KG1 (cell line): ENCODE measurements around the gene IWS1.

ENCODE experiments used
- DNase-seq: peaks from one replicate; lab custom pipeline; 2025; lab: John Stamatoyannopoulos, UW

The IWS1 gene

DNA sequence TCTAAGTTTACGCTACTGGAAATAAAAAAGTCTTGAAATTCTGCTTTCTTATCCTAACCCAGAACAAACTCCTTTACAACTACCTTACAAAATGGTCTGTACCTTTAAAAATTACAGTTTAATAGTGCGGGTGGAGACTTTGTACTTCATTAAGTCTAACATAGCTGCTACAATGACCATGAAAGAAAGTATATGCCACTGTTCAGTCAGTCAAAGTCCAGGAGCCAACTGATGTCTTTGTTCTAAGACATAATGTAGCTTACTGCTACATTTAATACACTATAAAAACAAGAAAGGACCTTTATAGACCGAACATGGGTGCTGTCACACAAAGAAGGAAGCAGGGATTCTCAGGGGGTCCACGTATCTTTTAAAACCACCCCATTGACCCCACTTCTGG, 36.0 kb downstream of the IWS1 start:
- no peak for DNase-seq

DNA sequence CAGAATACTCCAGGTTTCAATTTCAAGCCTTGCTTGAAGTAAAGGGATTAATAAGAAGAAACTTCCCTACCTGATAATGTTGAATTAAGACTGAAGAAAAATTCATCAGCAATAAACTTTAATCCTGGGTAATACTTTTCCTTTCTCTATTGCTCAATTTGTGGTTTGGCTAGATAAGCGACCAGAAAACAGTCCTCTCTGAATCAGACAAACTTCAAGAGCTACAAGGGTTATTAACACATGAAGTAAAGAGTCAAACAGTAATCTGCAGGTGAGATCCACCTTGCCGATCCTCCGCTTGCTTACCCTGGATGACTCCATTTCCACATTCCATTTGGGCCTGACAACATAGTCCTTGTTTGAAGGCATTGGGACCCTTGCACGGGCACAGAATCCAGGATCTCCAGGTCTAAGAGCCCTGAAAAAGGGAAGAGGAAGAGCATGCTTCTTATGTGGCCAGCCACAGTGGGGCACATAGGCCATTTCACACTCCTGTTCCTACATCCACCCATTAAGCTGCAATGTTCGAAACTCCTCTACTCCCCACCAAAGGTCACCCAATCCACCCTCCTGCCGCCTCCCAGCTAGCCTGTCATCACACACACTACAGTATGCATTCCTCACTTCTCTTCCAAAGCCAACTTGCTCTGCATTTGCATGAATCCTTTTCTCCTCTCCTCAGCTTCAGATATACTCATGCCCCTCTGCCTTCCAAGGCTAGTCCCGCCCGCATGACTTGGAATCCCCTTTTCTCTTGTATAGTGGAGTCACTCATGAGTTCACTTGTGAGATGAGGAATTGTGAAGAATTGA, 39.8 kb downstream of the IWS1 start:
- DNase-seq, result peak; percentile 31

DNA sequence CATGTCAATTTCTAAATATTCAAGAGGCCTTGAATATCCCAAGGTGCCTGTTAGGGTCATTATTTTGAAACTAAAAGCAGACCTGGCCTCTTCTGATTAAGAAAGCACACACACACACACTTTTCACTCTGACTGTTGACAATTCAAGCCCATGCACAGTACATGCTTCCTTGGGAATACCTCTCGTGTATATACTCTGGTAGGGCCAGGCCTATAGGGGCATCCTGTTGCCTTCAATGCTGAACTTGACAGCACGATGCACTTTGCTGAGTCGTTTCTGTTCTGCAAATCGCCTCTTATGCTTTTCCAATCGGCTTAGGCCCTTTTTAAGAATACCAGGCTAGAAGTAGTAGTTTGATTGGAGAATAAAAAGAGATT, 40.6 kb downstream of the IWS1 start:
- no peak for DNase-seq

DNA sequence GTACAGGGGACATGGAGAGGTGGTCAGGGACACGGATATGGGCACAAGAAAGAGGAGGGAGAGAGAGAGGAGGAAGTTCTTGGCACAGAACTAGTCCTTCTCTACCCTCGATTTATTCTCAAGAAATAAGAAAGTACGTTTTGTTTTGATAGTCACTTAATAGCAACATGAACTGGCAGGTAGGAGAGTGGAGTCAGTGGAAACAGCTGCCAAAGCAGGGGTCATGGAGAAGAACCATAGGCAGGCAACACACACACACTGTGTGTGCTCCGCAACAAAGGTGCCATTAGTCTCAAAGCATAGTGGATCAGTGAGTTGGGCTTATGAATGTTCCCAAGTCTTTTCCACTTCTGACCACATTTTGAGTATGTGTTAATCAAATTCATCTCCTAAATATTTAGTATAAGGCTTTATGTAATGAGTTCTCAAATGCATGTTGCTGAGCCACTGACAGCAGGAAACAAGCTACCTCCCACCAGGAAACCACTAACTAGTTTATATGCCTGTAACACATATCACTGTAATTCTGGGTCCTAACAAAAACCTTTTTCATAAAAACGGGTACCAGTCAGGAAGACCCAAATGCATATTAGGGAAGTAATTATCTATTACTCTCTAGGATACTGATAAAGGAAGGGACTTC, 41.1 kb downstream of the IWS1 start:
- DNase-seq, result no peak

DNA sequence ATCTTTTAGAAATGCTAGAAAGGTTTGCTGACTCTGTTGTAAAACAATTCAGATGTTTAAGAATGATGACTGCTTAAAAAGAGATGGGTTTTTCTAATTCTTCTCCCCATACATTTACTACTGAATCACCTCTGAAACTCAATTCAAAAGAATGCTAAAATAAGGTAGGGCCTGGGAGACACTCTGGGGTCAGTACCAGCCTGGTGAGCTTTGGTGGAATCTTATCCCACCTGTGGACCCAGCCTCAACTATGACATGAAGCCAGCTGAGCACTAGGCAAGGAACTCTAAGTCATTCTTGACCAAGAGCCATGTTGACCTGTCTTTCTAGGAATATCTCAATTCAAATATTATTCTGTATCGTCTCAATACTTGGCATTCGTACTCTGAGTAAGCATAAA, 44.3 kb downstream of the IWS1 start:
- no peak for DNase-seq

DNA sequence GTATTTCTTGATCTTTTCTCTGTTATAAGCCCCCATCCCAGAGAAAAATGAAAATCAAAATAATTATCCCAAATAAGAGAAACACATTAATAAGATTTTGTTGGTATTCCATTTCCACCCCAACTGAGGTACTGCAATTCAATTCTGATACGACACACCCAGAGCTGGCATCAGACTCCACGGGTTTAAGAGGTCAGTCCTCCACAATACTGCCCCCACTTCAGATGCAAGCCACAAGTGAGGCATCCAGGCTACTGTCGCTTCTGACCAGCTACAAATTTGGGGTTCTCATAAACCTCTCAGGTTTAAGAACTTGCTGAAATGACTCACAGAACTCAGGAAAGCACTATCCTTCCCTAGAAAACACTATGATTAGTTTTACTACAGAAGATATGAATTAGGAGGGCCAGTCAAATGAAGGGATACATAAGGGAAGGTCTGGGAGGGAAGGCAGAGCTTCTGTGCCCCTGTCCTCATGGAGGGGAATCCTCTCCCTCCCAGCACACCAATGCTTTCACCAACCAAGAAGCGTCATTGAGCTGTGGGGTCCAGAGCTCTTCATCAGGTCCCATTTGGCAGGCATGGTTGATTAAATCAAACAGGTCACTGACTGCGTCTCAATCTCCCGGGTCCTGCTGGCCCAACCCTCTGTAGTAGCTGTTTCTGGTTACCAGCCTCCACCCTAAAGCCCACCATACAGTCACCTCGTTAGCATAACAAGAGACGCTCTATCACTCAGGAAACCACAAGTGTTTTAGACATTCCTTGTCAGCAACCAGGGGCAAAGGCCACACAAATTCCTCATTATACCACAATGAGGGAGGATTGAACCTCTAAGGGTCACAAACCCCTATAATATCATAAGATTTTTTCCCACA, 46.2 kb downstream of the IWS1 start:
- DNase-seq, result no peak

DNA sequence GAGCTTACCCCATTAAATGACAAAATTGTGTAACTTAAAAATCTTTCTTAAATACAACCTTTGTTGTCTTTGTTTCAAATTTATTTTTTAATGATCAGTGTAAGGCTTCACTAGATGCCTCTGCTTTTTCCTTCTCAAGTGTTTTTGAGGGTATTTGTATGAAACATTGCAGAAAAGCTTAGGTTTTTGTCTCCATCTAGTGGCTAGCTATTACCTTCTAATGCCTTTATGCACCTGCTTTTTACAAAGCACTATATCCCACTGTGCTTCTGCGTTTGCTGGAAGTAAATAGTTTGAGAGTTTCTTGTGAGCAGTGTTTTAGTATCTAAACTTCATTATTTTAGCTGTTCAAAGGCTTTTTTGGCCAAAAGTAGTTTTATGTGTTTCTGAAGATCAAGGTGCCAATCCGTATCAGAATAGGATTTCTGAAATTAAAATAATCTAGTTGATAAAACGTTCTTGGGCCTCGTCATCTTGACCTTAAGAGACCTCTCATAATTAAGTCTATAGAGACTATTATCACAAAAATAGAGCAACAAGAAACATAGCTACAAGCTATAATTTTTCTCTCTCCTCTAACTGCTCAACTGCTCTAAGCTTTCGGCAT, 47.0 kb downstream of the IWS1 start:
- DNase-seq, result peak; percentile 11

DNA sequence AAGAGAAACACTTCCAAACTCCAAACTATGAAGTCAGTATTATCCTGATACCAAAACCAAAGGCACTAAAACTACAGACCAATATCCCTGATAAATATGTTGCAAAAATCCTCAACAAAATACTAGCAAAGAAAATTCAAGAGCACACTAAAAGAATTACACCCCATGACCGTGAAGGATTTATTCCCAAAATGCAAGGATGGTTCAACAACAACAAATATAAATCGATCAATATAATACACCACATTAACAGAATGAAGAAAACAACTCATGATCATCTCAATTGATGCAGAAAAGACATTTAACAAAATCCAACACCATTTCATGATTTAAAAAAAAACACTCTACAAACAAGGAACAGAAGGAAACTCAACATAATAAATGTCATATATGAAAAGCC, 50.5 kb downstream of the IWS1 start:
- DNase-seq, result no peak

DNA sequence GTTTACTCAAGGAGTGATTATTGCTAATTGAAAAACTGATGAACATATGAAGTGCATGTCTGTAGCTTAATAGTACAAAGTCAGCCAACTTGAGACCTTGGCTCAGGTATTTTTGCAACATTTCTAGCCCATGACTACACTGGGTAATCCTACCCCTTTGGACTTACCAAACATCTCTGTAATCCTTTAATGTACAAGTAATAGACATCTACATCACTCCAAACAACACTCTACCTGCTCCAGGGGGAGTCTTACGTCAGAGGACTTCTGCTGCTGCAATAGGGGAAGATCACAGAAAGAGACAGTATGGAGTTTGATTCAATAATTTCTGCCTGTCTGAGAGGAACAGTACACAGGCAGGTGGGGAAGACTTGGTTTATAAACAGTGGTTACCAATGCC, 54.0 kb downstream of the IWS1 start:
- no peak for DNase-seq

DNA sequence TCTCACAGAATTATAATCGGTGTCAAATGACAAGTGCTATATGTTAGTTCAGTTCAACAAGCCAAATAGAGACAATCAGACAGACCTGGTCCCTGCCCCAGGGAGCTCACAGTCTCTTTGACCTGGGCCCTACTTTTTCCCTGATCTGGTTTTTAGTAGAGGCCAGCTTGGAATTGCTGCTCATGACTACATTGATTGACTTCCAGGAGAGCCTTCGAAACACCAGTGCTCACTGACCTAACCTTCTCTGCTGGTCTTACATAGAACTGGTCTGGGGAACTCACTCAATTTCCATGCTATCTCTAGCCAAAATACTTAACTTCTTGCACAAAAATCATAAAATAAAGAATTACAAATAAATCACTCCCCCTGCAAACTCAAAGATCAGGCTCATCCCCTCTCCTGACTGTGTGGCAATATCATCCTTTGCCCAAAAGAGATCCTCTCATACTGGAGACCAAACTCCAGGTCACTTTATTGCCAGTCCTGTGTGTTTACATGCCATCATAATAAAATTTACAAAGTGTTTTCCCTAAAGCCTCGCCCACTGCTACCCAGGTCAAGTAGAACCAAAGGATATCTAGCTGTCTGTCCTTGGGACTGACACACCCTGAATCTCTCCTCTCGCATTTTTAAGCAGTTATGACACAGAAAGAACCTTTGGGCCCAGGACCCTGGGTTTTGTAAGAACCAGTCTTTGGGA, 54.9 kb downstream of the IWS1 start:
- no peak for DNase-seq

DNA sequence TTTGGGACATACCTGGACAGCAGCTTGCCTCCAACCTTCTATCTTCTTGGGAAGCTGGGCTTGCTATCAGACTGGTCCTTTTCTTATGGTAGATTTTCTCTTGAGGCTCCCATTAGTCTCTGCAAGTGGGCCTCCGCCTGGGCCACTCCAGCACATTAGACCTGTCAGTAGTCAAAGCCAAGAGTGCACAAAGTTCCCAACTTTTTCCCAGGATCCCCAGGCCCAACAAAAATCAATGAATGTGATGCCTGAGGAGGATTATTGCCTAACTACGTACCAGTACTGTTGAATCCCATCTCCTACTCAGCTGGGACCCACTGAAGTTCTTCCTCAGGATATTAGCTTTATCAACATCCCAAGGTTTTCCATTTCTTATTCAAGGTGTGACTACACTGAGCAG, 56.3 kb downstream of the IWS1 start:
- DNase-seq, result no peak

DNA sequence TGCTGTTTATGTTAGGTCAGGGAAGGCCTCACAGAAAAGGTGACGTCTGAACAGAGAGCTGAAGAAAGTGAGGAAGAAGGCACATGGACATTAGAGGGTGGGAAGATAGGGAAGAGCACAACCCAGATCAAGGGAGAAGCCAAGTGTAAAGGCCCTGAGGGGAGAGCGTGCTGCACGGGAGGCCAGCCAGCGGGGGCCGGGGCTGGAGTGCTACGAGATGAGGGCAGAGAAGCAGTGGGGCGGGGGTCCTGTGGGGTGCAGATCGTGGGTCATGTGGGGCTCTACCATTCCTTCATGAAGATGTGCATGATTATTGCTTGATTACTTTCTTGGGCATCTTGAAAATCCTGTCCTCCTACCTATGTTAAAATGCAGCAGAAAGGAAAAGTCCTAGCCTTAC, 57.2 kb downstream of the IWS1 start:
- no peak for DNase-seq

DNA sequence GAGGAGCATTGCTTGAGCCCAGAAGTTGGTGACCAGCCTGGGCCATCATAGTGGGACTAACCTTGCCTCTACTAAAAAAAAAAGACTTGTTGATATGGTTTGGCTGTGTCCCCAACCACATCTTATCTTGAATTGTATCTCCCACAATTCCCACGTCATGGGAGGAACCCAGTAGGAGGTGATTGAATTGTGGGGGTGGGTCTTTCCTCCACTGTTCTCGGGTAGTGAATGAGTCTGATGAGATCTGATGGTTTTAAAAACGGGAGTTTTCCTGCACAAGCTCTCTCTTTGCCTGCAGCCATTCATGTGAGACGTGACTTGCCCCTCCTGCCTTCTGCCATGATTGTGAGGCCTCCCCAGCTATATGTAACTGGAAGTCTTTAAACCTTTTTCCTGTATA, 61.0 kb downstream of the IWS1 start:
- no peak for DNase-seq

DNA sequence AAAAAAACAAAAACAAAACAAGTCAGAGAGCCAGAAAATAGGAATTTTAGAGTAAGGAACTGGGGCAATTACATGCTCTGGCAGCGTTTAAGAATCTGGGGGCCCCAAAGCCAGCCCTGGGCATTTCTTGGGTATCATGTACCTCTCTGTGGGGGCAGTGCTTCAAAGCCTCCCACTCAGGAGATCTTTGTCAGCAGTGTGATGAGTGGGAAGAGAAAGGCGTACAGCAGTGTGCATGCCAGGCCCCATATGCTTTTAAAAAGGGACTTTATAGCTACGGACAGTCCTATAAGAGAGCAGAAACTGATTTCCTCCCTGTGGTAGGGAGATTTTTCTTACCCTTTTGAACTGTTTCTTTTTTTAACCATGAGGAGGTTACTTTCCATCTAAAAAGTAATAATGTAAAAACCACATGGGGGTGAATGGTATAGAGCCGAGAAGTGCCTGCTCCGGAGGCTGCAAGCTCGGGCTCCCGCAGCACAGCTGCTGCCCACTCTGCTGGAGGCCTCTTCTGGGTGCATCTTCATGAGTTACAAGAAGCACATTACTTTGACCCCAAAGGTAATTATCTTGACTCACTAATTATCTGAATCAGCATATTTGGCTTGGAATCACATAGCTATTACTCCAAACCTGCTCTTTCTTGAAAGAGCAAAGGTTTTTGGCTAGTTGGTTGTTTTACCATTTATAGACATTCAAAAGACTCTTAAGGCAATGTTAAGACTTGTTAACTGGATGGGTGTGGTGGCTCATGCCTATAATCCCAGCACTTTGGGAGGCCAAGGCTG, 61.6 kb downstream of the IWS1 start:
- no peak for DNase-seq

DNA sequence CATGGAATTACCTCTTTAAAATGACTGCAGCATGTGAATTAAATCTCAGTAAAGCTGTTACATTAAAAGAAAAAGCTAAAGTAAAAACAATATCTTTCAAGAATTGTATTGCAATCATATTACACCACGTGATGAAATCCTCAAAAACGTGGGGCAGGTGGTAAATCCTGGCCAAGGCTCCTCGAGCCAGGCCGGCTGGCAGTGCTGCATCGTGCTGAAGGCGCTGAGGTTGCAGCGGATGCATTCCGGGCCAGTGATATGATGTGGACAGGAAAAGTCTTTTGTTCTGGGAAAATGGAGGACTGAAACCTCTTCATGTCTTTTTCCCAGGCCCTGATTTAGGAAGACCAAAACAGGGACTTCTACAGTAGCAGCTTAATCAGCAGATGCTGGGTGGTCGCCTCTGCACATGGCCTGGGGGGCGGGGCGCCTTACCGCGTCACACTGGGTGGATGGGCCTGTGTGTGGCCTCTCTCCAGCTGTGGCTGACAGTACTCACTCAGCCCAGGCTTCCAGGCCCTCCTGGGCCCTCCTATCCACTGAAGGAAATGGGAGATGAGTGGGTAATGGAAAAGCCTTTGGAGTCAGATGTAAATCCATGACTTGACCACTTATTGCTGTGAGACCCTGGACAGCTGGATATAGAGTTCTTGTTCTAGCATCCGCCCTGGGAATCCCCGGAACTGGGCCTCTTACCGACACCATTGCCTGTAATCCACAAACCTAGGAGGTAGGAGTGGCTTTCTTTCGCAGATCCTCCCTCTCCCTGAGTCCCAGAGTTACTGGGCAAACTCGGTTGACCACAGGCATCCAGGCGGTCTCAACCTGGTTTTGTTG, 62.9 kb downstream of the IWS1 start:
- DNase-seq, result no peak

DNA sequence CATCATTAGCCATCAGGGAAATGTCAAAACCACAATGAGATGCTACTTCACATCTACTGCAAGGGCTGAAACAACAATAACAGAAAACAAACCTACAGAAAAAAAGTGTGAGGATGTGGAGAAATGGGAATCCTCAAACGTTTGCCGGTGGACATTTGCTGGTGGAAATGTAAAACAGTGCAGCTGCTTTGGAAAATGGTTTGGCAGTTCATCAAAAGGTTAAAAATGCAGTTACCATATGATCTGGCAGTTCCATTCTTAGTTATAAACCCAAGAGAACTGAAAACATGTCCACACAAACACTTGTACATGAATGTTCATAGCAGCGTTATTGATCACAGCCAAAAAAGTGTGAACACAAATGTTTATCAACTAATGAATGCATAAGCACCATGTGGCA, 63.8 kb downstream of the IWS1 start:
- no peak for DNase-seq

DNA sequence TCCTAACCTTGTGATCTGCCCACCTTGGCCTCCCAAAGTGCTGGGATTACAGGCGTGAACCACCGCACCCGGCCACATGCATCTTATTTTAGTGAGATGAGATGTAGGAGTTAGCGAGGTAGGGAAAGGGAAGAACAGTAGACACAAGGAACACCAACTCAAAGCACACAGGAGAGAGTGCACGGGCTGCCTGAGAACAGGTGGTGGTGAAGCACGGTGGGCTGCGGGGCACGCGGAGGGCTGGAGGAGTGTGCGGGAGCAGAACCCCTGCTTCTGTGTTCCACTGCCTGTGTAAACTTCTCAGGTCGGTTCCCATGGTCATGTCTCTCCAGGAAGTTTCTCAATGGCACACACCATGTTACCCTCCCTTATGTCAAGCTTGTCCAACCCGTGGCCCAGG, 69.3 kb downstream of the IWS1 start:
- no peak for DNase-seq

DNA sequence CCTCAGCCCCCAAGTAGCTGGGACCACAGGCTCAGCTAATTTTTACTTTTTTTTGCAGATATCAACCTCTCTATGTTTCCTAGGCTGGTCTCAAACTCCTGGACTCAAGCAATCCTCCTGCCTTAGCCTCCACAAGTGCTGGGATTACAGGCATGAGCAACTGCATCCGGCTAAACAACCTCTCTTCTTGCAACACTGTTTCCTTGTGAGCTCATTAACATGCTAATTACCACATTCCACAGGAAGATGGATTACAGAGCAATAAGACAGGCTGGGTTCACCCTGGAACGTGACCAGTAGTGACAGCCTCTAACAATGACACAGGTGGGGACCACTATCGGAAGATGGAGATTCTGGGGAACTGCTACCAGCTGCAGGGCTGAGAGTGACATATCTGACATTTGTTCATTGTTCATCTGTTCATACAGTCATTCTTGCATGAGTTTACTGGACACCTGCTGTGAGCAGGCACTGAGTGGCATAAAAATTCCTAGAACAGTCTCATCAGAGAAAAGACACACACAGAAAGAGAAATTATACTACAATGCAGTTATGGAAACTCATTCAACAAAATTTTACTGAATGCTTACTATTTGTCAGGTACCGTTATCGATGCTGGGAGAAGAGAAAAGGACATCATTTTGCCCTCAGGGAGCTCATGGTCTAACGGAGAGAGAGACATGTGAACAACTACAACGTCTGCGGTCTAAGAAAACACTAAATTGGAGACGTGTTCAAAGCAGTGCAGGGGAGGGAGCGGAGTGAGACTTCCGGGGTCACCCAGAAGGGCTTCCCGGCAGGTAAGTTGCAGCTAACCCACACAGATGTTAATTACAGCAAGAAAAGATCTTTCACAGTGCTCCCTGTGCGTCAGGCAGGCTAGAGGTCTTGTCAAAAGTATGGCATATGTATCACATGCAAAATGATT, 70.5 kb downstream of the IWS1 start:
- no peak for DNase-seq
